ENCODE measurements around the gene CST11. TPM values are rescaled to one million over a fixed set of nuclear protein-coding genes. Genes with fewer than 3 reads are reported as not detected.
A peak's percentile ranks its signal among the peaks of the same experiment; 100 is the strongest.

The CST11 gene
- total and polyA plus RNA-seq, 4 donors, result not detected

GRCh38 chr20:23420943-23421931, 31.4 kb downstream of the CST11 start, which contains the start of gene NAPB:
Gene NAPB (minus strand): TSS chr20:23421488. CDS start chr20:23421402, 86 bp downstream.
- Histone ChIP-seq H3K9me3 (ENCODE audit: control insufficient read depth in 4 of 4, low read length in 3 of 4) (no peaks in the 10 kb centered on the region), H3K4me1 (ENCODE audit: control insufficient read depth in 4 of 4, insufficient read depth in 4 of 4, low read length in 3 of 4) (peaks cover 1 to 24% (median 13%) of the 10 kb centered on the region in 4 donors), H3K27ac (ENCODE audit: low read depth in 1 of 2, low read length in 2 of 2) (peak within 1 kb of the TSS; percentile 93 to 95), H3K27me3 (ENCODE audit: control insufficient read depth in 4 of 4, insufficient read depth in 4 of 4, low read length in 3 of 4) (no peaks in the 10 kb centered on the region), H3K9ac (ENCODE audit: low read depth in 1 of 2, low read length in 2 of 2) (peak within 1 kb of the TSS; percentile 78 to 80), H3K36me3 (ENCODE audit: control insufficient read depth in 4 of 4, insufficient read depth in 3 of 4, low read depth in 1 of 4, low read length in 3 of 4) (no peaks in the 10 kb centered on the region), H3K4me3 (ENCODE audit: low read depth in 1 of 3, low read length in 3 of 3) (peak within 1 kb of the TSS; percentile 65 to 96 (median 81))
- peak; percentile 36 to 55 for TF ChIP-seq RAD21 (IDR thresholded peaks at IDR 0.05)
- TF ChIP-seq GABPA (IDR thresholded peaks at IDR 0.05 in 1 of 2, conservative IDR thresholded peaks at IDR 0.05 in 1 of 2), result peak in 1 of 2 donors; percentile 19
- no peak for TF ChIP-seq FOXA1 (IDR thresholded peaks at IDR 0.05)
- no peak for TF ChIP-seq RXRA (IDR thresholded peaks at IDR 0.05)
- no peak for TF ChIP-seq TAF1 (conservative IDR thresholded peaks at IDR 0.05)
- TF ChIP-seq HNF4G (IDR thresholded peaks at IDR 0.05), result no peak
- no peak for TF ChIP-seq REST (IDR thresholded peaks at IDR 0.05)
- TF ChIP-seq NR2F2 (IDR thresholded peaks at IDR 0.05), result peak; percentile 48
- TF ChIP-seq SP1 (IDR thresholded peaks at IDR 0.05), result no peak
- no peak for TF ChIP-seq ZBTB33 (IDR thresholded peaks at IDR 0.05)
- peak; percentile 98 for TF ChIP-seq YY1 (IDR thresholded peaks at IDR 0.05)
- TF ChIP-seq HNF4A (conservative IDR thresholded peaks at IDR 0.05), result no peak
- no peak for TF ChIP-seq MAX (IDR thresholded peaks at IDR 0.05)
- TF ChIP-seq CTCF (IDR thresholded peaks at IDR 0.05; ENCODE audit: low read depth, low read length, missing input control), result peak; percentile 60
- TF ChIP-seq ATF3 (IDR thresholded peaks at IDR 0.05), result no peak
- TF ChIP-seq JUND (IDR thresholded peaks at IDR 0.05), result no peak
- no peak for TF ChIP-seq EGR1 (IDR thresholded peaks at IDR 0.05; ENCODE audit: low read depth in 2 of 2)
- peak; percentile 94 for DNase-seq (ENCODE audit: low spot score)
- WGBS, result under 1% methylated on average over 64 of the region's 64 CpGs
